Stomach (tissue), 9 donors: ENCODE data around the gene DXO. TPM values are rescaled to one million over a fixed set of nuclear protein-coding genes. Genes with fewer than 3 reads are reported as not detected.

Experiments used
- DNase-seq, 2 donors: peaks; one replicate each; pipeline versions ENCODE4 v3.0.0 to v3.0.0-alpha.2; 2013 to 2019
- H3K27ac ChIP-seq, 5 donors: fragments of 200-600 bp in 4 of 5; sonication (generic) in 4 of 5; one replicate each; pipeline ENCODE4 v1.5.1; 2013 to 2019; ENCODE audit warnings: mild to moderate bottlenecking in 1 of 5, moderate library complexity in 1 of 5
- H3K27me3 ChIP-seq, 3 donors: fragments of 200-600 bp; sonication (generic); one replicate each; pipeline ENCODE4 v1.5.1; 2017 to 2019; ENCODE audit warnings: mixed run types in 1 of 3
- H3K36me3 ChIP-seq, 4 donors: fragments of 200-600 bp; sonication (generic); 1 replicate in 3 of 4; 2 replicates in 1 of 4; pipeline ENCODE4 v1.5.1; 2016 to 2019
- H3K4me1 ChIP-seq, 4 donors: fragments of 200-600 bp; sonication (generic); one replicate each; pipeline ENCODE4 v1.5.1; 2016 to 2019
- H3K4me3 ChIP-seq, 4 donors: fragments of 200-600 bp; sonication (generic) in 3 of 4; one replicate each; pipeline ENCODE4 v1.5.1; 2016 to 2019; ENCODE audit warnings: mild to moderate bottlenecking in 1 of 4
- H3K9me3 ChIP-seq, 4 donors: fragments of 200-600 bp; sonication (generic); one replicate each; pipeline ENCODE4 v1.5.1; 2016 to 2019
- CTCF ChIP-seq, 7 experiments: fragments of 450-650 bp in 4 of 7; fragments of 200-600 bp in 3 of 7; sonication (generic) in 3 of 7; IDR thresholded peaks; one replicate each; pipeline ENCODE4 v1.5.1; 2016 to 2019; ENCODE audit warnings: antibody characterized with exemption in 7 of 7, control low read depth in 2 of 7, mild to moderate bottlenecking in 1 of 7
- EP300 ChIP-seq: sonication (generic); formaldehyde crosslinking; IDR thresholded peaks from one replicate; pipeline ENCODE4 v1.6.1; 2017; ENCODE audit warnings: antibody characterized with exemption
- POLR2A ChIP-seq, 4 donors: fragments of 450-650 bp; IDR thresholded peaks; one replicate each; pipeline ENCODE4 v1.6.1; 2016; ENCODE audit warnings: antibody characterized with exemption in 4 of 4, control low read depth in 2 of 4, mild to moderate bottlenecking in 1 of 4, moderate library complexity in 1 of 4
- POLR2AphosphoS5 ChIP-seq, 3 donors: sonication (generic); formaldehyde crosslinking; IDR thresholded peaks; one replicate each; pipeline ENCODE4 v1.6.1; 2016; ENCODE audit warnings: antibody characterized with exemption in 3 of 3
- WGBS, 5 donors: extraction: QIAGEN DNeasy Blood & Tissue Kit in 3 of 5; methylation state at CpG; one replicate each; pipeline versions ENCODE4 v1.1.5 to v1.1.7; 2013 to 2018; 5-methylcytosine and 5-hydroxymethylcytosine counted together
- intact Hi-C: fragments of 100-400 bp; cut with DNase I; formaldehyde crosslinking; loops from one replicate; pipeline ENCODE4 v1.15.1; 2023; ENCODE audit warnings: low total_unique reads
- polyA plus RNA-seq, 3 donors: library from polyadenylated mRNA; stranded (reverse); fragments of 200-250 nt; gene quantifications; one replicate each; pipeline ENCODE4 v1.2.3, GENCODE V29; 2013
- small RNA-seq, 4 donors: library from RNA; depleted of rRNA; stranded (forward); fragments of <200 nt; gene quantifications; one replicate each; pipeline ENCODE3, GENCODE V24; 2016
- total RNA-seq, 5 donors: library from RNA; depleted of rRNA; stranded (reverse); fragments of >200 nt; gene quantifications; one replicate each; pipeline versions ENCODE4 v1.1.0 to v1.2.3, GENCODE V29; 2014 to 2016
- donor health status: healthy with polysubstance abuse.
- donor health status: Bipolar disorder and iron deficiency.
- donor health status: healthy.

Gene DXO
- total and polyA plus RNA-seq, 8 donors, result 4.1 to 65.8 (median 19.0) TPM

GRCh38 chr6:31922942-31923341, 49.0 kb downstream of the DXO start:
- Histone ChIP-seq H3K9me3 (no peaks in the 10 kb centered on the region), H3K4me3 (no peak overlapping the region), H3K27me3 (no peaks in the 10 kb centered on the region), H3K36me3 (no peaks in the 10 kb centered on the region), H3K4me1 (peaks cover 0 to 11% (median 5%) of the 10 kb centered on the region in 4 donors), H3K27ac (no peak overlapping the region)
- peak; percentile 32 to 50 for DNase-seq
- 7 to 17% (median 12%) methylated on average over 5 of the region's 5 CpGs for WGBS, 5 donors
- no peak for TF ChIP-seq POLR2A (IDR thresholded peaks at IDR 0.05)
- TF ChIP-seq EP300, result no peak
- no peak for TF ChIP-seq POLR2AphosphoS5 (IDR thresholded peaks at IDR 0.05)
- no peak for TF ChIP-seq CTCF (IDR thresholded peaks at IDR 0.05)
- intact Hi-C loops, result no loop called here

GRCh38 chr6:31920811-31921210, 51.1 kb downstream of the DXO start:
- H3K27me3 ChIP-seq, result no peaks in the 10 kb centered on the region
- no peak overlapping the region for H3K27ac ChIP-seq
- H3K9me3 ChIP-seq, result no peaks in the 10 kb centered on the region
- H3K4me3 ChIP-seq, result no peak overlapping the region
- no peaks in the 10 kb centered on the region for H3K36me3 ChIP-seq
- peak in 1 of 2 donors; percentile 65 for DNase-seq
- TF ChIP-seq CTCF (IDR thresholded peaks at IDR 0.05) (no peak), POLR2A (IDR thresholded peaks at IDR 0.05) (no peak), POLR2AphosphoS5 (IDR thresholded peaks at IDR 0.05) (peak in 1 of 3 donors; percentile 14)
- H3K4me1 ChIP-seq, result peaks cover 0 to 11% (median 5%) of the 10 kb centered on the region in 4 donors
- intact Hi-C loops, result no loop called here
- 35 to 58% (median 49%) methylated on average over 2 of the region's 2 CpGs for WGBS, 5 donors

Small RNAs within 50 kb of the gene (small RNA-seq; reads per million reads assigned to genes)
- 0 reads per million in 4 donors for gene AL645922.1

Other genes with a start within 250 kb of the DXO start
Only the 30 nearest of the 33 such genes appear.
- 10 to 100 TPM in 4 of 5 donors, 1 to 10 TPM in 1; 4.1 to 66.4 (median 21.4) TPM for gene MSH5, start 232.1 kb downstream of the DXO start, total RNA-seq
- gene MSH5, start 232.1 kb downstream of the DXO start, polyA plus RNA-seq, result 1 to 10 TPM; 2.9 to 9.3 (median 3.2) TPM
- gene SAPCD1, start 209.5 kb downstream of the DXO start, total RNA-seq, result 10 to 100 TPM in 2 of 5 donors, 1 to 10 TPM in 2, not detected in 1; 2.7 to 40.8 (median 7.6) TPM
- gene SAPCD1, start 209.5 kb downstream of the DXO start, polyA plus RNA-seq, result 1 to 10 TPM; 2.4 to 5.4 (median 2.9) TPM
- gene VWA7, start 194.8 kb downstream of the DXO start, total RNA-seq, result 10 to 100 TPM in 1 of 5 donors, 1 to 10 TPM in 3, not detected in 1; 4.2 to 18.3 (median 7.5) TPM
- 1 to 10 TPM; 1.3 to 1.4 (median 1.4) TPM for gene VWA7, start 194.8 kb downstream of the DXO start, polyA plus RNA-seq
- 10 to 100 TPM; 21.6 to 56.5 (median 24.1) TPM for gene VARS1, start 176.4 kb downstream of the DXO start, total RNA-seq
- gene VARS1, start 176.4 kb downstream of the DXO start, polyA plus RNA-seq, result 10 to 100 TPM; 11.0 to 31.8 (median 27.7) TPM
- 10 to 100 TPM in 3 of 5 donors, 1 to 10 TPM in 1, not detected in 1; 6.7 to 34.5 (median 11.4) TPM for gene LSM2, start 165.2 kb downstream of the DXO start, total RNA-seq
- gene LSM2, start 165.2 kb downstream of the DXO start, polyA plus RNA-seq, result 10 to 100 TPM; 45.2 to 55.8 (median 50.4) TPM
- 1 to 10 TPM in 2 of 5 donors, not detected in 3; 1.1 to 1.7 TPM for gene HSPA1L, start 156.9 kb downstream of the DXO start, total RNA-seq
- gene HSPA1L, start 156.9 kb downstream of the DXO start, polyA plus RNA-seq, result under 1 TPM; 0.46 to 0.98 (median 0.75) TPM
- gene HSPA1A, start 156.6 kb downstream of the DXO start, total RNA-seq, result 100 to 1,000 TPM in 3 of 5 donors, 10 to 100 TPM in 2; 68.8 to 124 (median 113) TPM
- gene HSPA1A, start 156.6 kb downstream of the DXO start, polyA plus RNA-seq, result 100 to 1,000 TPM in 1 of 3 donors, 10 to 100 TPM in 2; 51.1 to 107 (median 64.8) TPM
- 100 to 1,000 TPM in 3 of 5 donors, 10 to 100 TPM in 2; 44.3 to 165 (median 105) TPM for gene HSPA1B, start 144.4 kb downstream of the DXO start, total RNA-seq
- gene HSPA1B, start 144.4 kb downstream of the DXO start, polyA plus RNA-seq, result 10 to 100 TPM; 35.9 to 66.0 (median 51.3) TPM
- 10 to 100 TPM; 11.3 to 60.7 (median 25.0) TPM for gene NEU1, start 109.3 kb downstream of the DXO start, total RNA-seq
- gene NEU1, start 109.3 kb downstream of the DXO start, polyA plus RNA-seq, result 10 to 100 TPM; 16.3 to 29.0 (median 22.2) TPM
- 100 to 1,000 TPM in 4 of 5 donors, 10 to 100 TPM in 1; 74.2 to 201 (median 175) TPM for gene SLC44A4, start 93.1 kb downstream of the DXO start, total RNA-seq
- 100 to 1,000 TPM in 1 of 3 donors, 10 to 100 TPM in 2; 35.4 to 111 (median 47.9) TPM for gene SLC44A4, start 93.1 kb downstream of the DXO start, polyA plus RNA-seq
- 10 to 100 TPM; 12.1 to 58.0 (median 31.7) TPM for gene EHMT2, start 74.4 kb downstream of the DXO start, total RNA-seq
- gene EHMT2, start 74.4 kb downstream of the DXO start, polyA plus RNA-seq, result 10 to 100 TPM; 27.3 to 43.2 (median 35.4) TPM
- gene ZBTB12, start 70.1 kb downstream of the DXO start, total RNA-seq, result 1 to 10 TPM in 3 of 5 donors, under 1 TPM in 2; 0.43 to 6.4 (median 1.3) TPM
- 1 to 10 TPM; 1.8 to 3.4 (median 2.2) TPM for gene ZBTB12, start 70.1 kb downstream of the DXO start, polyA plus RNA-seq
- 10 to 100 TPM in 1 of 5 donors, 1 to 10 TPM in 3, not detected in 1; 1.7 to 24.6 (median 4.0) TPM for gene C2, start 44.4 kb downstream of the DXO start, total RNA-seq
- gene C2, start 44.4 kb downstream of the DXO start, polyA plus RNA-seq, result 1 to 10 TPM; 3.3 to 6.3 (median 4.9) TPM
- 100 to 1,000 TPM in 3 of 5 donors, 10 to 100 TPM in 1, 1 to 10 TPM in 1; 8.4 to 316 (median 185) TPM for gene CFB, start 26.0 kb downstream of the DXO start, total RNA-seq
- gene CFB, start 26.0 kb downstream of the DXO start, polyA plus RNA-seq, result 100 to 1,000 TPM in 2 of 3 donors, 10 to 100 TPM in 1; 13.1 to 226 (median 165) TPM
- gene NELFE, start 13.2 kb downstream of the DXO start, total RNA-seq, result 100 to 1,000 TPM in 1 of 5 donors, 10 to 100 TPM in 3, 1 to 10 TPM in 1; 2.9 to 100 (median 50.1) TPM
- gene NELFE, start 13.2 kb downstream of the DXO start, polyA plus RNA-seq, result 10 to 100 TPM; 52.1 to 75.8 (median 53.5) TPM
- gene SKIC2, start 13.0 kb downstream of the DXO start, total RNA-seq, result 100 to 1,000 TPM in 3 of 5 donors, 10 to 100 TPM in 2; 22.0 to 478 (median 114) TPM
- 10 to 100 TPM; 74.3 to 88.9 (median 87.1) TPM for gene SKIC2, start 13.0 kb downstream of the DXO start, polyA plus RNA-seq
- 100 to 1,000 TPM in 1 of 5 donors, 10 to 100 TPM in 4; 10.8 to 248 (median 32.1) TPM for gene C4A, start 9.9 kb upstream of the DXO start, total RNA-seq
- gene C4A, start 9.9 kb upstream of the DXO start, polyA plus RNA-seq, result 10 to 100 TPM; 42.2 to 92.9 (median 48.1) TPM
- 100 to 1,000 TPM in 1 of 5 donors, 10 to 100 TPM in 4; 14.9 to 108 (median 32.7) TPM for gene C4B, start 42.7 kb upstream of the DXO start, total RNA-seq
- gene C4B, start 42.7 kb upstream of the DXO start, polyA plus RNA-seq, result 100 to 1,000 TPM in 1 of 3 donors, 10 to 100 TPM in 2; 42.8 to 107 (median 54.9) TPM
- gene CYP21A2, start 66.3 kb upstream of the DXO start, total RNA-seq, result not detected
- 10 to 100 TPM in 1 of 3 donors, 1 to 10 TPM in 2; 1.3 to 23.8 (median 1.4) TPM for gene CYP21A2, start 66.3 kb upstream of the DXO start, polyA plus RNA-seq
- 100 to 1,000 TPM in 1 of 5 donors, 10 to 100 TPM in 4; 43.8 to 408 (median 71.0) TPM for gene TNXB, start 137.2 kb upstream of the DXO start, total RNA-seq
- 10 to 100 TPM; 15.1 to 17.7 (median 15.7) TPM for gene TNXB, start 137.2 kb upstream of the DXO start, polyA plus RNA-seq
- 100 to 1,000 TPM in 2 of 5 donors, 10 to 100 TPM in 3; 22.8 to 718 (median 73.3) TPM for gene ATF6B, start 156.1 kb upstream of the DXO start, total RNA-seq
- 10 to 100 TPM; 20.9 to 48.1 (median 24.4) TPM for gene ATF6B, start 156.1 kb upstream of the DXO start, polyA plus RNA-seq
- gene FKBPL, start 158.2 kb upstream of the DXO start, total RNA-seq, result 1 to 10 TPM in 2 of 5 donors, under 1 TPM in 1, not detected in 2; 0.45 to 3.3 (median 3.2) TPM
- 1 to 10 TPM; 2.7 to 9.6 (median 8.5) TPM for gene FKBPL, start 158.2 kb upstream of the DXO start, polyA plus RNA-seq
- gene PRRT1, start 179.8 kb upstream of the DXO start, total RNA-seq, result under 1 TPM in 3 of 5 donors, not detected in 2; 0.18 to 0.87 (median 0.87) TPM
- gene PRRT1, start 179.8 kb upstream of the DXO start, polyA plus RNA-seq, result 1 to 10 TPM; 1.9 to 6.0 (median 3.4) TPM
- 10 to 100 TPM in 4 of 5 donors, 1 to 10 TPM in 1; 5.8 to 73.0 (median 35.7) TPM for gene PPT2, start 182.0 kb upstream of the DXO start, total RNA-seq
- 10 to 100 TPM in 1 of 3 donors, 1 to 10 TPM in 2; 5.8 to 11.1 (median 7.9) TPM for gene PPT2, start 182.0 kb upstream of the DXO start, polyA plus RNA-seq
- gene EGFL8, start 192.5 kb upstream of the DXO start, total RNA-seq, result 100 to 1,000 TPM in 1 of 5 donors, 10 to 100 TPM in 2, 1 to 10 TPM in 1, under 1 TPM in 1; 0.87 to 224 (median 10.1) TPM
- gene EGFL8, start 192.5 kb upstream of the DXO start, polyA plus RNA-seq, result 10 to 100 TPM; 14.6 to 30.3 (median 16.6) TPM
- 10 to 100 TPM in 4 of 5 donors, 1 to 10 TPM in 1; 7.3 to 52.6 (median 33.5) TPM for gene AGPAT1, start 203.9 kb upstream of the DXO start, total RNA-seq
- gene AGPAT1, start 203.9 kb upstream of the DXO start, polyA plus RNA-seq, result 10 to 100 TPM; 31.3 to 41.9 (median 36.2) TPM
- 10 to 100 TPM; 22.6 to 71.4 (median 50.9) TPM for gene RNF5, start 206.3 kb upstream of the DXO start, total RNA-seq
- 100 to 1,000 TPM in 1 of 3 donors, 10 to 100 TPM in 2; 92.5 to 107 (median 93.2) TPM for gene RNF5, start 206.3 kb upstream of the DXO start, polyA plus RNA-seq
- 10 to 100 TPM in 2 of 5 donors, 1 to 10 TPM in 2, under 1 TPM in 1; 0.87 to 35.6 (median 2.8) TPM for gene AGER, start 212.1 kb upstream of the DXO start, total RNA-seq
- gene AGER, start 212.1 kb upstream of the DXO start, polyA plus RNA-seq, result 10 to 100 TPM; 13.0 to 18.0 (median 16.9) TPM
- gene PBX2, start 218.1 kb upstream of the DXO start, total RNA-seq, result 10 to 100 TPM; 23.5 to 50.3 (median 42.0) TPM
- 10 to 100 TPM; 26.5 to 31.4 (median 28.0) TPM for gene PBX2, start 218.1 kb upstream of the DXO start, polyA plus RNA-seq
- 10 to 100 TPM in 1 of 5 donors, 1 to 10 TPM in 1, not detected in 3; 3.1 to 41.0 TPM for gene GPSM3, start 220.5 kb upstream of the DXO start, total RNA-seq
- gene GPSM3, start 220.5 kb upstream of the DXO start, polyA plus RNA-seq, result 10 to 100 TPM in 2 of 3 donors, 1 to 10 TPM in 1; 10.0 to 25.8 (median 23.9) TPM